GM08714 (cell line): Measurements from ENCODE around the gene RNF125.
"Not testable (repeated sequence)": the region's sequence is repeated elsewhere in the genome, so short reads cannot be mapped to it uniquely, and the experiment has no call there.

Experiments
- H3K4me3 ChIP-seq: fragments of 200-500 bp; sonication (Bioruptor generic); 2 replicates; pipeline ENCODE4 v1.5.1; 2014; ENCODE audit warnings: mild to moderate bottlenecking, low read length, inconsistent platforms
- ZNF274 ChIP-seq: IDR thresholded peaks from 2 replicates; pipeline ENCODE4 v1.6.1; 2012; ENCODE audit warnings: mild to moderate bottlenecking, low read depth, low read length

Gene RNF125

GRCh38 chr18:32049393-32050171 lies 31.0 kb downstream of the RNF125 start:
- no peak for TF ChIP-seq ZNF274
- no peak overlapping the region; the same call in 1 of the 2 replicates for H3K4me3 ChIP-seq

DNA sequence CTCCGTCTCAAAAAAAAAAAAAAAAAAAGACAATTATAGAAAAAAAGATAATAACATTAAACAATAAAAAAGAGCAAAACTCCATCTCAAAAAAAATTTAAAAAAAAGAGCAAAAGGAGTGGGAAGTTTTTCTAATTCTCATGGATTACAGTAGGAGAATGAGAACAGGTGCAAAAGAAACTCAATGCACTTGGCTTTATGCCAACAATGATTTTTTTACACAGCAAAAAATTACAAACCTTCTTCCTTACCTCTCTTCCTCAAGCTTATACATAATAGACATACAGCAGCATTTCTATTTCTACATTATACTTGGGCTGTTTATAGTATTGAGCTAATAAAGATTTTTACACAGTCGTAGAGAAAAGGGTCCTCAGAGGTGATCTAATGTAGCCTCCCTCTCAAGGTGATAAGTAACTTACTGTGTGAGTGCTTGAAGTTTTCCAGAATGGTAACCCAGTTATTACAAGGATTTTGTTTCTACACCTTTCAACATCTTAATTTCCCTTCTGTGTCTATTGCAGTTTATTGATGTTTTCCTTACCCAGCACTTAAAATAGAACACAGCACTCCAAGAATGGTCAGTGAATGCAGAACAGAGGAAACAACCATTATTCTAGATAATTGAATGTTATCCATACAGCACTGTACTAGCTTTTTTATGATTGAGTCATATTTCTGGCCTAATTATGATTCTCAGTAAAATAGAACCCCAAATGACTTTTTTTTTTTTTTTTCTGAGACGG lies 38.2 kb downstream of the RNF125 start:
- no peak for TF ChIP-seq ZNF274
- H3K4me3 ChIP-seq = no peak overlapping the region

- no peak overlapping the region for H3K4me3 ChIP-seq
- no peak for TF ChIP-seq ZNF274
Measured at GRCh38 chr18:32057624-32058165, 39.1 kb downstream of the RNF125 start.

GRCh38 chr18:32060026-32060425 lies 41.4 kb downstream of the RNF125 start:
- H3K4me3 ChIP-seq = no peak overlapping the region
- TF ChIP-seq ZNF274 = no peak

- H3K4me3 ChIP-seq = no peak overlapping the region
- TF ChIP-seq ZNF274 = no peak
Measured at GRCh38 chr18:32067375-32068167, 48.9 kb downstream of the RNF125 start.

DNA sequence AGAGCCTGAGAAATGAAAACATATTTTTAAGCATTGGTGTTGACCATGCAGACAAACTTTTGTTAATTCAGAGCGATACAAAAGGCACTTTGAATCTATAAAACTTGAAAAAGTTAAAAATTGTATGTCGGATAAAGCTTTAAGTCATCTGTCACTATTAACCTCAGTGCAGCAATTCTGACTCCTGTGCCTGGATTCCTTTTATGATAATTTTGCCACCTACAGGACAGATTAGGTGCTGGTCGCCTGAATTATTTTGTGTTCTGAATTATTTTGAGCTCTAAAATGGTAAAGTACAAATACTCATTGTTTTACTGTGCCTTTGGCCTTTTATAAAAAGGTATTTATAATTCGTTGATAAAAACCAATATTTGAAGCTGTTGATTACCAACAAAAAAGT lies 53.7 kb downstream of the RNF125 start:
- TF ChIP-seq ZNF274 = no peak
- H3K4me3 ChIP-seq = no peak overlapping the region

- H3K4me3 ChIP-seq = no peak overlapping the region
- TF ChIP-seq ZNF274 = no peak
Measured at GRCh38 chr18:32074206-32074605, 55.6 kb downstream of the RNF125 start.

DNA sequence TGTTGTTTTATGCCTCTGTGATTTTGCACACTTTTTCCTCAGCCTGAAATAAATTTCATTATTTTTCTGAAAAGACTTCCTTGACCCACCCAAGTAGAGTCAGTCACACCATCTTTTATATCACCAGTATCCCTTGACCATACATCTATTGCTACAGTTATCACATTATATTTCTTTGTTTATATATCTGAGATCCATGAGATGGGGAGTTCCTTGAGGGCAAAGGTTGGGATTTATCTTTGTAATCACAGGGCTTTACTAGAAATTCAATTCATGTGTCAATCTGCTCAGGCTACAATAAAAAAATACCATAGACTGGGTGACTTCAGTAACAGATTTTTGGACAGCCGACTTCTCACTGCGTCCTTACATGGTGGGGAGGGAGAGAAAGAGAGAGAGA lies 60.2 kb downstream of the RNF125 start:
- no peak overlapping the region for H3K4me3 ChIP-seq
- no peak for TF ChIP-seq ZNF274

DNA sequence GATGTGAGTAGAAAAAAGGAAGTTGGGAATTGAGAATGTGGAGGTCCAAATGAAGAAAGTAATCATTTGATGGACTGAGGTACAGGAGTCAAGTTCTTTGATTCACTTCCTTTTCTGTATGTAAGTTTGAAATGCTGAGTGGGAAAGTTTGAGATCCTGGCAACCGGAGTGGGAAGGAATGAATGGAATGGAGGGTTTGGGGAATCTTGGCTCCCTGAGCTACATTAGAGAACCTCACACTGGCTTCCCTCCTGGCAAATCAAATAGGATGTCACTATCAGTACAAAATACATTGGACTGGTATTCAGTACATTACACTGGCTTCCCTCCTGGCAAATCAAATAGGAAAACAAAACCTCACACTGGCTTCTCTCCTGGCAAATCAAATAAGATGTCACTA lies 63.3 kb downstream of the RNF125 start:
- H3K4me3 ChIP-seq = no peak overlapping the region
- TF ChIP-seq ZNF274 = no peak

DNA sequence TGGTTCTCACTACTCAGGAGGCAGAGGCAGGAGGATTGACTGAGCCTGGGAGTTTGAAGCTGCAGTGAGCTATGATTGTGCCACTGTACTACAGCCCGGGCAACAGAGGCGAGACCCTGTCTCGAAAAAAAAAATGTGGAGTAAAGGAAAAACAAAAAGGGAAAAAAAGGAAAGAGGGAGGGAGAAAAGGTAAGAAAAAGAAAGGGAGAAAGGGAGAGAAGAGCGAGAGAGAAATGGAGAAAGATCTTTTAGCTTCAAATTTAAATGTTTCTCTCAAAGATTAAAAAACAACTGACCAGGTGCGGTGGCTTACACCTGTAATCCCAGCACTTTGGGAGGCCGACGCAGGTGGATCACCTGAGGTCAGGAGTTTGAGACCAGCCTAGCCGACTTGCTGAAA lies 65.2 kb downstream of the RNF125 start:
- no peak for TF ChIP-seq ZNF274
- no peak overlapping the region for H3K4me3 ChIP-seq

GRCh38 chr18:32086881-32087280 lies 68.3 kb downstream of the RNF125 start:
- TF ChIP-seq ZNF274 = no peak
- no peak overlapping the region for H3K4me3 ChIP-seq

GRCh38 chr18:32090831-32091230 lies 72.2 kb downstream of the RNF125 start:
- H3K4me3 ChIP-seq = not testable (repeated sequence)

DNA sequence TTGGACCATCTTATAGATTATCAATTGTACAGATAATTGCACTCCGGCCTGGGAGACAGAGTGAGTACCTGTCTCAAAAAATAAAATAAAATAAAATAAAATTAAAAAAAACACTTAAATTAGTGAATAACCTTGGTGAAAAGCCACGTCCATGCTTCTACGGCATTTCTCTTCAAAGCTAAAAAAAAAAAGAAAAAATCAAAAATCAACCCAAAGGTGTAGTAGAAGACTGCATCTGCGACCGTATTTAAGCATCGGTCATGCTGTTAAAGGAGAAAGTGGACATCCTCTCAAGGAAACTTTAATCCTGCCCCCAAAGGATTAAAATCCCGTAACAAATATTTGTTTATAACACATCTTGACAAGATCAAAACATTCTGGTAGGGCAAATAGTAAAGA lies 72.7 kb downstream of the RNF125 start:
- no peak for TF ChIP-seq ZNF274

GRCh38 chr18:32091724-32092421 lies 73.2 kb downstream of the RNF125 start, which contains the start of gene RNF138:
Gene RNF138, plus strand, starts transcription at chr18:32091874. Its CDS starts 903 bp downstream, at chr18:32092777.
- H3K4me3 ChIP-seq = peak within 1 kb of the TSS; percentile 90
- TF ChIP-seq ZNF274 = no peak

More for the DNA sequence above, 72.7 kb downstream of the RNF125 start:
- H3K4me3 ChIP-seq = peak overlapping the region; percentile 77
